Amygdala (tissue), 56 donors: Measurements from ENCODE around the gene ATG9B.
A peak's percentile ranks its signal among the peaks of the same experiment; 100 is the strongest.

ENCODE experiments used
- DNase-seq, 56 donors: peaks; one replicate each; lab custom pipeline; 2025; lab: John Stamatoyannopoulos, UW

The ATG9B gene

GRCh38 chr7:150988230-150989226 is 35.8 kb downstream of the ATG9B start:
- peak in 39 of 56 donors; percentile 24 to 76 (median 58) for DNase-seq

GRCh38 chr7:150986556-150986955 is 37.7 kb downstream of the ATG9B start:
- DNase-seq: no peak

GRCh38 chr7:150986099-150986512 is 38.2 kb downstream of the ATG9B start:
- DNase-seq: peak in 36 of 56 donors; percentile 15 to 81 (median 44)

GRCh38 chr7:150983893-150984368 is 40.4 kb downstream of the ATG9B start:
- DNase-seq: peak in 1 of 56 donors; percentile 32

- peak in 54 of 56 donors; percentile 32 to 94 (median 77) for DNase-seq
Observed at GRCh38 chr7:150982351-150982750, 41.9 kb downstream of the ATG9B start.

GRCh38 chr7:150981644-150982043 is 42.6 kb downstream of the ATG9B start:
- no peak for DNase-seq

GRCh38 chr7:150980663-150981062 is 43.6 kb downstream of the ATG9B start:
- DNase-seq: peak in 2 of 56 donors; percentile 19 to 23

GRCh38 chr7:150979713-150980390 is 44.4 kb downstream of the ATG9B start:
- DNase-seq: no peak

GRCh38 chr7:150978126-150978789 is 46.0 kb downstream of the ATG9B start, which contains the start of gene KCNH2:
Gene KCNH2 (minus strand): TSS chr7:150978321. CDS start chr7:150977913, 408 bp downstream.
- peak in 42 of 56 donors; percentile 20 to 74 (median 55) for DNase-seq

- DNase-seq: no peak
Observed at GRCh38 chr7:150977382-150978125, 46.7 kb downstream of the ATG9B start.

- DNase-seq: no peak
Observed at GRCh38 chr7:150976529-150977381, 47.5 kb downstream of the ATG9B start.

GRCh38 chr7:150975536-150976319 is 48.6 kb downstream of the ATG9B start:
- no peak for DNase-seq

GRCh38 chr7:150974468-150975391 is 49.6 kb downstream of the ATG9B start:
- DNase-seq: peak in 27 of 56 donors; percentile 24 to 66 (median 40)

- no peak for DNase-seq
Observed at GRCh38 chr7:150973571-150974451, 50.5 kb downstream of the ATG9B start.

- DNase-seq: no peak
Observed at GRCh38 chr7:150972741-150973140, 51.6 kb downstream of the ATG9B start.

GRCh38 chr7:150972023-150972468 is 52.2 kb downstream of the ATG9B start:
- DNase-seq: peak in 49 of 56 donors; percentile 22 to 87 (median 60)
